ENCODE data around the gene ZBP1.

- TF ChIP-seq CTCF (conservative IDR thresholded peaks at IDR 0.05) (no peak), EZH2 (IDR thresholded peaks at IDR 0.05; ENCODE audit: low read depth) (no peak)
Observed at GRCh38 chr20:57605045-57605444, 15.2 kb downstream of the ZBP1 start.

Data from PC-9 (cell line).